HL-60 (cell line): ENCODE results near the gene ACOXL.

Experiments used
- CTCF ChIP-seq: IDR thresholded peaks from one replicate; pipeline ENCODE4 v1.5.1; 2011; ENCODE audit warnings: low read length, control low read depth, inconsistent platforms; ENCODE audit not compliant: insufficient read depth
- GABPA ChIP-seq: IDR thresholded peaks from 2 replicates; pipeline ENCODE4 v1.6.1; 2012; ENCODE audit warnings: low read depth
- POLR2AphosphoS5 ChIP-seq: IDR thresholded peaks from 2 replicates; pipeline ENCODE4 v1.6.1; 2012; ENCODE audit warnings: low read depth
- TF ChIP-seq, protein P1 (sequence below): IDR thresholded peaks from 2 replicates; pipeline ENCODE4 v1.6.1; 2012; ENCODE audit warnings: low read depth; ENCODE audit not compliant: insufficient replicate concordance

GRCh38 chr2:110729106-110729505 lies 3.3 kb upstream of the ACOXL start:
- no peak for TF ChIP-seq CTCF
- TF ChIP-seq POLR2AphosphoS5, result no peak
- TF ChIP-seq, protein P1, sequence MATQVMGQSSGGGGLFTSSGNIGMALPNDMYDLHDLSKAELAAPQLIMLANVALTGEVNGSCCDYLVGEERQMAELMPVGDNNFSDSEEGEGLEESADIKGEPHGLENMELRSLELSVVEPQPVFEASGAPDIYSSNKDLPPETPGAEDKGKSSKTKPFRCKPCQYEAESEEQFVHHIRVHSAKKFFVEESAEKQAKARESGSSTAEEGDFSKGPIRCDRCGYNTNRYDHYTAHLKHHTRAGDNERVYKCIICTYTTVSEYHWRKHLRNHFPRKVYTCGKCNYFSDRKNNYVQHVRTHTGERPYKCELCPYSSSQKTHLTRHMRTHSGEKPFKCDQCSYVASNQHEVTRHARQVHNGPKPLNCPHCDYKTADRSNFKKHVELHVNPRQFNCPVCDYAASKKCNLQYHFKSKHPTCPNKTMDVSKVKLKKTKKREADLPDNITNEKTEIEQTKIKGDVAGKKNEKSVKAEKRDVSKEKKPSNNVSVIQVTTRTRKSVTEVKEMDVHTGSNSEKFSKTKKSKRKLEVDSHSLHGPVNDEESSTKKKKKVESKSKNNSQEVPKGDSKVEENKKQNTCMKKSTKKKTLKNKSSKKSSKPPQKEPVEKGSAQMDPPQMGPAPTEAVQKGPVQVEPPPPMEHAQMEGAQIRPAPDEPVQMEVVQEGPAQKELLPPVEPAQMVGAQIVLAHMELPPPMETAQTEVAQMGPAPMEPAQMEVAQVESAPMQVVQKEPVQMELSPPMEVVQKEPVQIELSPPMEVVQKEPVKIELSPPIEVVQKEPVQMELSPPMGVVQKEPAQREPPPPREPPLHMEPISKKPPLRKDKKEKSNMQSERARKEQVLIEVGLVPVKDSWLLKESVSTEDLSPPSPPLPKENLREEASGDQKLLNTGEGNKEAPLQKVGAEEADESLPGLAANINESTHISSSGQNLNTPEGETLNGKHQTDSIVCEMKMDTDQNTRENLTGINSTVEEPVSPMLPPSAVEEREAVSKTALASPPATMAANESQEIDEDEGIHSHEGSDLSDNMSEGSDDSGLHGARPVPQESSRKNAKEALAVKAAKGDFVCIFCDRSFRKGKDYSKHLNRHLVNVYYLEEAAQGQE, result no peak
- TF ChIP-seq GABPA, result no peak
